Myocyte (in vitro differentiated cells): ENCODE data around the gene PDGFB. TPM values are rescaled to one million over a fixed set of nuclear protein-coding genes. Genes with fewer than 3 reads are reported as not detected.

Experiments
- DNase-seq: peaks from one replicate; pipeline ENCODE4 v3.0.0-alpha.2; 2012; ENCODE audit warnings: low read depth
- total RNA-seq: library from RNA; depleted of rRNA; stranded (reverse); fragments of >200 nt; gene quantifications from 2 replicates; pipeline ENCODE4 v1.2.3, GENCODE V29; 2014

PDGFB gene
- total RNA-seq, 1 donor from 2014 or later: 6.7 TPM

GRCh38 chr22:39240831-39241793 lies 3.7 kb downstream of the PDGFB start:
- DNase-seq: peak; percentile 56

- peak; percentile 69 for DNase-seq
These were observed 5.0 kb downstream of the PDGFB start for GRCh38 chr22:39239561-39240423.

GRCh38 chr22:39238966-39239505 lies 5.7 kb downstream of the PDGFB start:
- no peak for DNase-seq

- DNase-seq: no peak
These were observed 6.2 kb downstream of the PDGFB start for GRCh38 chr22:39238561-39238960.

- DNase-seq: no peak
These were observed 6.7 kb downstream of the PDGFB start for GRCh38 chr22:39238101-39238466.

- DNase-seq: no peak
These were observed 7.3 kb downstream of the PDGFB start for GRCh38 chr22:39237318-39238100.

- peak; percentile 95 for DNase-seq
These were observed 8.2 kb downstream of the PDGFB start for GRCh38 chr22:39236321-39237317.

GRCh38 chr22:39234867-39235687 lies 9.7 kb downstream of the PDGFB start:
- no peak for DNase-seq

GRCh38 chr22:39234472-39234787 lies 10.4 kb downstream of the PDGFB start:
- no peak for DNase-seq

GRCh38 chr22:39233710-39234471 lies 10.9 kb downstream of the PDGFB start:
- peak; percentile 65 for DNase-seq

- DNase-seq: no peak
These were observed 11.7 kb downstream of the PDGFB start for GRCh38 chr22:39232806-39233709.

GRCh38 chr22:39232246-39232645 lies 12.5 kb downstream of the PDGFB start:
- no peak for DNase-seq

- no peak for DNase-seq
These were observed 13.4 kb downstream of the PDGFB start for GRCh38 chr22:39231197-39231950.

GRCh38 chr22:39230261-39231196 lies 14.3 kb downstream of the PDGFB start:
- DNase-seq: no peak

GRCh38 chr22:39229688-39230260 lies 15.0 kb downstream of the PDGFB start:
- DNase-seq: no peak
